ENCODE measurements around the gene VCL.

- no peak for TF ChIP-seq CTCF (IDR thresholded peaks at IDR 0.05; ENCODE audit: insufficient read depth, low read length)
- no peak for TF ChIP-seq REST (IDR thresholded peaks at IDR 0.05; ENCODE audit: insufficient replicate concordance, low read depth)
- no peak for TF ChIP-seq SPI1 (IDR thresholded peaks at IDR 0.05; ENCODE audit: borderline replicate concordance, low read depth)
- TF ChIP-seq GABPA (IDR thresholded peaks at IDR 0.05; ENCODE audit: low read depth): no peak
Measured at GRCh38 chr10:74071157-74071556, 73.2 kb downstream of the VCL start.

Measured in HL-60 (cell line).